ENCODE data around the gene SLF1.
A peak's percentile ranks its signal among the peaks of the same experiment; 100 is the strongest.

SLF1 gene

DNA sequence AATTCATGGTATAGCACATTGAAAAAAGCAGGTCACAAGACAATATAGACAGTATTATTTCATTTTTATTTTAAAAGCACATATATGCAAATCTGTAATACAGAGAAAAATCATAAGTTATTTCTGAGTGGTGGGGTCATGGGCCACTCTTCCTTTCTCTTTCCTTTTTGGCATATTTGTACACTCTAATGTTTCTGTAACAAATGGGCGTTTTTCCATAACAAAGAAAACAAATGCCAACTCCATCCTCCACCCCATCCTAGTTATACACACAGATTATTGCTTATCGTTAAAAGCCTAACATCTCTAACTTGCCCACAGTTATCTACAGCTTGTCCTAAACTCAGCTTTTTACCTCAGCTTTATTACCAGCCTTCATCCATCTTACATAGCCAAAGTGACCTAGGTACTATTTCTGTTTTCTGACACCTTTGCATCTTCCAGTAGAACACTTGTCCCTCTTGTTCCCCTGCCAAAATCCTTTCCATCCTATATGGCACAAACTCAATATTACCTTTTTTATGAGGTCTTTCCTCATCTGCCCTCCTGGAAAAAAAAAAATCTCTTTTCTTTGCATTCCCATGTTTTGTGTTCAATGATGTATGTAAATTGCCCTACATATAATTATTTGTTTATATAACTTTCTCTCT is 4.2 kb upstream of the SLF1 start:
- DNase-seq (ENCODE audit: low read depth): no peak
- no peak overlapping the region for H3K4me3 ChIP-seq (ENCODE audit: low read length)
- TF ChIP-seq, protein P1, sequence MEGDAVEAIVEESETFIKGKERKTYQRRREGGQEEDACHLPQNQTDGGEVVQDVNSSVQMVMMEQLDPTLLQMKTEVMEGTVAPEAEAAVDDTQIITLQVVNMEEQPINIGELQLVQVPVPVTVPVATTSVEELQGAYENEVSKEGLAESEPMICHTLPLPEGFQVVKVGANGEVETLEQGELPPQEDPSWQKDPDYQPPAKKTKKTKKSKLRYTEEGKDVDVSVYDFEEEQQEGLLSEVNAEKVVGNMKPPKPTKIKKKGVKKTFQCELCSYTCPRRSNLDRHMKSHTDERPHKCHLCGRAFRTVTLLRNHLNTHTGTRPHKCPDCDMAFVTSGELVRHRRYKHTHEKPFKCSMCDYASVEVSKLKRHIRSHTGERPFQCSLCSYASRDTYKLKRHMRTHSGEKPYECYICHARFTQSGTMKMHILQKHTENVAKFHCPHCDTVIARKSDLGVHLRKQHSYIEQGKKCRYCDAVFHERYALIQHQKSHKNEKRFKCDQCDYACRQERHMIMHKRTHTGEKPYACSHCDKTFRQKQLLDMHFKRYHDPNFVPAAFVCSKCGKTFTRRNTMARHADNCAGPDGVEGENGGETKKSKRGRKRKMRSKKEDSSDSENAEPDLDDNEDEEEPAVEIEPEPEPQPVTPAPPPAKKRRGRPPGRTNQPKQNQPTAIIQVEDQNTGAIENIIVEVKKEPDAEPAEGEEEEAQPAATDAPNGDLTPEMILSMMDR (IDR thresholded peaks at IDR 0.05; ENCODE audit: insufficient read depth, low read depth, low read length, missing control alignments): no peak

- TF ChIP-seq, protein P1 (IDR thresholded peaks at IDR 0.05; ENCODE audit: insufficient read depth, low read depth, low read length, missing control alignments): no peak
Measured at GRCh38 chr5:94615862-94616261, 2.6 kb upstream of the SLF1 start.

DNA sequence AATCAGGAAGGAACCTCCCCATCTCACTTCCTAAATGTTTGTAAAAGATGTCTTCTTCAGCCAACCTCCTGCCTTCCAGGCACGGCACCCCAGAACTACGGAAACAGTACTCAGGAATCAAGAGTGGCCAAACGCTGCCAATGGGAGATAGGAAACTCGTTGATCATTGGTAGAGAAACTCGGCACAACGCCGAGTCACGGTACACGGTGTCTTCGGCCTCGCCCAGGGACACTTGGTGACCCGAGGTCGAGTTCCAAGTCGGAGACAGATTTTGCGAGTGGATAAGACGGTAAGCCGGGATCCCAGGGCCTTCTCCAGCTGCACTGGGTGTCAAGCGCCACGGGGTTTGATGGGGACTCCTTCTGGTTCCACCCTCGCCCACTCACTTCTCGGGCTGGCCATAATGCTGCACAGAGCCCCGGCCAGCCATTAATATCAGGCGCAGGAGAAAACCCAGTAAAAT is 408 bp upstream of the SLF1 start:
- DNase-seq (ENCODE audit: low read depth): peak; percentile 79
- TF ChIP-seq, protein P1 (IDR thresholded peaks at IDR 0.05; ENCODE audit: insufficient read depth, low read depth, low read length, missing control alignments): peak; percentile 7
- H3K4me3 ChIP-seq (ENCODE audit: low read length): peak overlapping the region; percentile 85

More at GRCh38 chr5:94615862-94616261, 2.6 kb upstream of the SLF1 start:
- H3K4me3 ChIP-seq (ENCODE audit: low read length): no peak overlapping the region
- DNase-seq (ENCODE audit: low read depth): no peak

DNA sequence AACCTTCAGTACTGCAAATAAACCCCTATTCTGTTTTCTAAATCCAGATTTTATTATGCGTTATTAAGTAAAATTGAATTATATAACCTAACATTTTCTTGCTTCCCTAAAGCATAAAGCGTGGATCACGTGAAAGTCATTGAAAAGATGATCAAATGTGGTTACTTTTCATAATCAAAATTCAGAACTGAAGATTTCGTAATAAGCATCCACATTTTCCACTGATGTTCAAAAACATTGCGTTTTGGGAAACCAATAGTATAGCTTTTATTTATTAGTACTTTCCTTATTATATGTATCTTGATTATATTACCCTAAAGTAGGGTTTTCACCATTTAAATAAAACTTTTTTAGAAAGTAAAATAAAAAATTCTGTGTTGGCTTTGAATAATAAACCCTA is 1.8 kb downstream of the SLF1 start:
- H3K4me3 ChIP-seq (ENCODE audit: low read length): no peak overlapping the region
- no peak for DNase-seq (ENCODE audit: low read depth)
- TF ChIP-seq, protein P1 (IDR thresholded peaks at IDR 0.05; ENCODE audit: insufficient read depth, low read depth, low read length, missing control alignments): no peak

DNA sequence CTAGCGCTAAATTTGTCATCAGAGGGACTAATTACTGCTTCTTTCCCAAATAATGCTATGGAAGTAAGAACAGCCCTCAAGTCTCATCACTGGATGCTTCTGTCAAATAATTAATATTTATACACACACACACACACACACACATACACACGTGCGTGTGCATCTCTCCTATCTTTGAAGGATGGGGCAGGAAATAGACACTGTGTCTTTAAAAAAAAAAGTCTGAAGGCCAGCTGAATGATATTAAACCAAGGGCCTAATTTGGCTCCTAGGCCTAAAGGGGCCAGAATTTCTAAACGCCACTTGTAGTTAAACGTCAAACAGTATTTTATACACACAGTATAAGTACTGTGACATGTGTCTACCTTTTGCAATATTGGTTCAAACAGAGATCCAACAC is 3.3 kb downstream of the SLF1 start:
- TF ChIP-seq, protein P1 (IDR thresholded peaks at IDR 0.05; ENCODE audit: insufficient read depth, low read depth, low read length, missing control alignments): no peak
- H3K4me3 ChIP-seq (ENCODE audit: low read length): no peak overlapping the region
- no peak for DNase-seq (ENCODE audit: low read depth)

GRCh38 chr5:94623011-94623410 is 4.5 kb downstream of the SLF1 start:
- no peak for DNase-seq (ENCODE audit: low read depth)
- no peak overlapping the region for H3K4me3 ChIP-seq (ENCODE audit: low read length)
- TF ChIP-seq, protein P1 (IDR thresholded peaks at IDR 0.05; ENCODE audit: insufficient read depth, low read depth, low read length, missing control alignments): no peak

DNA sequence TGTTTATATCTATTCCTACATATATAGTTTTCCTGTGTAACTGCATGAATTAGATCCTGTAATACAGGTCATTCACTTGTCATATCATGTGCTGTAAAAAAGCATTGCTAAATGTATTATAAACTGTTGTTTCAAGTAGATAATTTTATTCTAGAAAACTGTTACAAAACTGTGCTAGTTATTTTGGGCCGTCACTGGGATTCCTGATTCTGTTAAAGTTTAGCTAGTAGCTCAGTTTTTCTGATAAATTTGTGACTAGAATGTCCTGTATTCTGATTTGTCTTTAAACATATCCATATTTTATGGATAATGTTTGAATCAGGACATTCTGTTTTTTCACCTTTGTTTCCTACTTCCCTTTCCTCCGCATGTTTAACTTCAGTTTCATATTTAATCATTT is 5.4 kb downstream of the SLF1 start:
- DNase-seq (ENCODE audit: low read depth): no peak
- TF ChIP-seq, protein P1 (IDR thresholded peaks at IDR 0.05; ENCODE audit: insufficient read depth, low read depth, low read length, missing control alignments): no peak

More for the DNA sequence above, 5.4 kb downstream of the SLF1 start:
- H3K4me3 ChIP-seq (ENCODE audit: low read length): no peak overlapping the region
